HG02943 (cell line): ENCODE results near the gene TLCD3B.

Source experiments
- ATAC-seq: cut with Tn5 transposase; IDR thresholded peaks from one replicate; pipeline ENCODE4 v1.9.1; 2021; ENCODE audit warnings: mild to moderate bottlenecking, low read depth, moderate library complexity; ENCODE audit not compliant: unreplicated experiment

Gene TLCD3B

GRCh38 chr16:29991571-29991904 is 39.5 kb downstream of the TLCD3B start:
- no peak for ATAC-seq

DNA sequence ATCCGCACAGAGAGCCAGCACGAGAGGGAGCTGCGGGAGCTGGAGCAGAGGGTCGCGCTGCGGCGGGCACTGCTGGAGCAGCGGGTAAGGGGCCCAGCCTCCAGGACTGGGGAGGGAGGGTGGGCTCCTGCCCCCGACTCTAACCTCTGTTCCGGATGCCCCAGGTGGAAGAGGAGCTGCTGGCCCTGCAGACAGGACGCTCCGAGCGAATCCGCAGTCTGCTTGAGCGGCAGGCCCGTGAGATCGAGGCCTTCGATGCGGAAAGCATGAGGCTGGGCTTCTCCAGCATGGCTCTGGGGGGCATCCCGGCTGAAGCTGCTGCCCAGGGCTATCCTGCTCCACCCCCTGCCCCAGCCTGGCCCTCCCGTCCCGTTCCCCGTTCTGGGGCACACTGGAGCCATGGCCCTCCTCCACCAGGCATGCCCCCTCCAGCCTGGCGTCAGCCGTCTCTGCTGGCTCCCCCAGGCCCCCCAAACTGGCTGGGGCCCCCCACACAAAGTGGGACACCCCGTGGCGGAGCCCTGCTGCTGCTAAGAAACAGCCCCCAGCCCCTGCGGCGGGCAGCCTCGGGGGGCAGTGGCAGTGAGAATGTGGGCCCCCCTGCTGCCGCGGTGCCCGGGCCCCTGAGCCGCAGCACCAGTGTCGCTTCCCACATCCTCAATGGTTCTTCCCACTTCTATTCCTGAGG is 40.0 kb downstream of the TLCD3B start:
- no peak for ATAC-seq

DNA sequence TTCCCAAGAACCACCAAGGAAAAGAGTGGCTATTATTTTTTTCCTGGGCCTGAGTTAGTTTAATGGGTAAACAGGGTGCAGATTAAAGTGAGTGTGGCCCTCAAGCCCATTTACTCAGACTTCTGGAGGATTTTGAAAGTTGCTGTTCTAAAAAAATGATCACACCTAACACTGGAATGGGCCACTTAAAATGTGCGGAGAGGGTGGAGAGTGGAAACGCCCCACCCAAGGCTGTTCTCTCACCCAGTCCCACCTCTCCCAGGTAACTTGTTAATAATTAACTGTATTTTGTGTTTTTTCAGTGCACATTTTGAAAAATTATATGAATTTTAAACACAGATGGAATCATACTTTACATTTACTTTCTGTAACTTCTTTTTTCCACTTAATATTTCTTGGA is 41.0 kb downstream of the TLCD3B start:
- no peak for ATAC-seq

DNA sequence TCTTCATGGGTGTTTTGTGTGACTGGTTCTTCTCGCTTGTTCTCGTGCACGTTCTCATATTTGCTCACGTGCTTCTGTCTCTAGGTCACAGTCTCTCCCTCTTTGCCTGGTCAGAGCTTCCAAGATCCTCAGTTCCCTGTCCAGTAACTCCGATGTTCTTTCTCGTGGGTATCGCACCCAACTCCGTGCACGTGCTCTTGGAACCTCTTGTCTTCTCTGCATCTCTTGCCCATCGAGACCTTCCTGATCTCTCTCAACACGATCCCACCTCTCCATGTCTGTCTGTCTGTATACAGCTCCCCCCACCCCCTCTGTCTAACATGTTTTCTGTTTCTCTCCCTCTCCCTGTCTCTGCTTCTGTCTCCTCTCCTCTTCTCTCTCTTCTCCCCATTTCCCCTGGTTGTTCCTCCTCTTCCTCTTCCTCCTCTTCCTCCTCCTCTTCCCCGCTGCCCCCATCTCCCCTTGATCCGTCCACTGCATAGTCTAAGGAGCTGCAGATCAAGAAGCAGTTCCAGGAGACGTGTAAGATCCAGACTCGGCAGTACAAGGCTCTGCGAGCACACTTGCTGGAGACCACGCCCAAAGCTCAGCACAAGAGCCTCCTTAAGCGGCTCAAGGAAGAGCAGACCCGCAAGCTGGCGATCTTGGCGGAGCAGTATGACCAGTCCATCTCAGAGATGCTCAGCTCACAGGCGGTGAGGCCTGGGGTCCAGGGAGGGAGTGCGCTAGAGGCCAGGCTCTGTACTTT is 41.8 kb downstream of the TLCD3B start:
- ATAC-seq, result no peak

- no peak for ATAC-seq
Observed at GRCh38 chr16:29988346-29989075, 42.6 kb downstream of the TLCD3B start.

- ATAC-seq, result no peak
Observed at GRCh38 chr16:29987371-29988085, 43.5 kb downstream of the TLCD3B start.

DNA sequence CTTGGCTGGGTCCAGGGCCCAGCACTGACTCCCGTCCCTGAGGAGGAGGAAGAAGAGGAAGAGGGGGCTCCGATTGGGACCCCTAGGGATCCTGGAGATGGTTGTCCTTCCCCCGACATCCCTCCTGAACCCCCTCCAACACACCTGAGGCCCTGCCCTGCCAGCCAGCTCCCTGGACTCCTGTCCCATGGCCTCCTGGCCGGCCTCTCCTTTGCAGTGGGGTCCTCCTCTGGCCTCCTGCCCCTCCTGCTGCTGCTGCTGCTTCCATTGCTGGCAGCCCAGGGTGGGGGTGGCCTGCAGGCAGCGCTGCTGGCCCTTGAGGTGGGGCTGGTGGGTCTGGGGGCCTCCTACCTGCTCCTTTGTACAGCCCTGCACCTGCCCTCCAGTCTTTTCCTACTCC is 44.1 kb downstream of the TLCD3B start:
- ATAC-seq, result no peak

- ATAC-seq, result no peak
Observed at GRCh38 chr16:29986231-29986630, 44.8 kb downstream of the TLCD3B start.

DNA sequence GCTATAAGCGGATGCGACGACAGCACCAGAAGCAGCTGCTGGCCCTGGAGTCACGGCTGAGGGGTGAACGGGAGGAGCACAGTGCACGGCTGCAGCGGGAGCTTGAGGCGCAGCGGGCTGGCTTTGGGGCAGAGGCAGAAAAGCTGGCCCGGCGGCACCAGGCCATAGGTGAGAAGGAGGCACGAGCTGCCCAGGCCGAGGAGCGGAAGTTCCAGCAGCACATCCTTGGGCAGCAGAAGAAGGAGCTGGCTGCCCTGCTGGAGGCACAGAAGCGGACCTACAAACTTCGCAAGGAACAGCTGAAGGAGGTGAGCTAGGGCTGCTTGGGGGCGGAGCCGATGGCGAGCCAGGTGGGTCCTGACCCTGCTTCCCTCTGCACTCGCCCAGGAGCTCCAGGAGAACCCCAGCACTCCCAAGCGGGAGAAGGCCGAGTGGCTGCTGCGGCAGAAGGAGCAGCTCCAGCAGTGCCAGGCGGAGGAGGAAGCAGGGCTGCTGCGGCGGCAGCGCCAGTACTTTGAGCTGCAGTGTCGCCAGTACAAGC is 45.7 kb downstream of the TLCD3B start:
- ATAC-seq, result no peak

DNA sequence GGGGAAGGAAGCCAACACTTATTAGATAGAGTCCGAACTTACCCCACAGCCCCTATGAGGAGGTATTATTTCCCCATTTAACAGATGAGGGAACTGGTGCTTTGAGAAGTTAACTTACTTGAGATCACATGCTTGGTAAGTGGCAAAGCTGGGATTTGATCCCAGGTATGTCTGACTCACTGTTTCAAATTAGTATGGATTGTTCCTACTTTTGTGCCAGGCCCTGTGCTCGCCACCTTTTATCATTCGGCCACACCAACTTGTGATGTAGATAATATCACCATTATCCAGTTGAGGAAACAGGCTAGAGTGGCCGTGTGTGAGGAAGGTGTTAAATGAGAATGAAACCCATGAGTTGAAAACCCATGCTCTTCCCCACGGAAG is 46.3 kb downstream of the TLCD3B start:
- no peak for ATAC-seq

DNA sequence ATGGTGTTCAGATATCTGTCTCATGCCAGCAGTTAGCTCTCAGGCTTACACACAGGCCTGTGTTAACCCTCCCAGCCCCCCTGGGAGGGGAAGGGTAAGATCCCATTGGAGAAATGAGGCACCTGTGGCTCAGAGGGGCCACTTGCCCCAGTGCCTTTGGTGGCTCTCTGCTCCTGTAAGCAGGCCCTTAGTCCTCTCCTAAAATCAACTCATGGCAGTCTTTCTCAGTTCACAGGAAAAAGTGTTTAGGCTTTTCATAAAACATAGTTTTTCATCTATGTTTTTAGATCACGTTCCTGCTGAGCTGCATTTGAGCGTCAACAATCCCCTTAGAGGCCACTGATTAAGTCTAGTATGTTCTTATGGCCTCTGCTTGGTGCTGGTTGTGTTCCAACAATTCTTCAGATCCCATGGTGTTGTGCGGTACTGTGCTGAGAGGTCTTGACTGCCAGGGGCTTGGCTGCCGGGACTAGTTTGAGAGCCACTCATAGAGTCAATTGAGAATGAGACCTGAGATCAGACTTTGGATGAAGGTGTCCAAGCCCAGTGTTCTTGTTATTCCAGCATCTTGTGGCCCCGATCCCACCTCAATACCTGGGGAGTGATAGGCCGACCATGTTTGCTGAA is 46.8 kb downstream of the TLCD3B start:
- ATAC-seq, result no peak

- ATAC-seq, result no peak
Observed at GRCh38 chr16:29983420-29984136, 47.5 kb downstream of the TLCD3B start.

GRCh38 chr16:29982560-29983419 is 48.3 kb downstream of the TLCD3B start:
- ATAC-seq, result no peak

GRCh38 chr16:29978564-29979270 is 52.4 kb downstream of the TLCD3B start:
- no peak for ATAC-seq

GRCh38 chr16:29978081-29978480 is 53.0 kb downstream of the TLCD3B start:
- ATAC-seq, result no peak

DNA sequence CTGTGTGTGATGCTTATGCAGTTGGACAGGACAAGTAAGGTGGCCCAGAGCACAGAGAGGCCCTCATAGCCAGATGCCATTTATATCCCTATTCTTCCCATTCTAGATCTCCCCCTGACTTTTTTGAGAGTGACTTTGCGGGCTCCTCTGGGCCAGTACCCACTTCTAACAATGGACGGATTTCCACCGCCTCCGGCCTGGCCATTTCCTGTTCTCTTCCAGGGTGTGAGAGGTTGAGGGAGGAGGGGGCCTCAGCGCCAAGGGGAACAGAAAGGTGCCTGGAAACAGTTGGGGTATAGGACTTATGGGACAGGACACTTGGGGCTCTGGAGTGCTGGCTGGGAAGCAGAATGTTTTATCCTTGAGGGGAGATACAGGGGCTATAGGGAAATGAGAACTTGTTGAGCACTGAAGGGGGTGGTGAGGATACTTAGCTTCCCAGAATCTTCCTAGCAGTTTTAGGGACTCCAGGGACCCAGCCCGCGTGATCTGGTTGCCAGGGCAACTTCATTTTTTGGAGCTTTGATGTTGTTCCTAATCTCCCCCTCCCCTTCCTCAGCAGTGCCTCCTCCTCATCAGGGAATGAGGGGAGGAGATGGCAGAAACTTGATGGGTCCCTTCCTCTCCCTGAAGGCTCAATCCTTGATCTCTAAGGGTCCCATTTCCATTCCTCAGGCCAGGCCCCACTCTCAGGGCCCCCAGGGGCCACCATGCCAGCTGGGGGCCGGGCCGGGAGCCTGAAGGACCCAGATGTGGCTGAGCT is 53.8 kb downstream of the TLCD3B start:
- ATAC-seq, result no peak

- ATAC-seq, result no peak
Observed at GRCh38 chr16:29975811-29976511, 55.1 kb downstream of the TLCD3B start.
